Measurements from ENCODE around the gene TEX101.

GRCh38 chr19:43460362-43461016 is 45.8 kb downstream of the TEX101 start:
- TF ChIP-seq NFRKB (IDR thresholded peaks at IDR 0.05) (no peak), HDGF (IDR thresholded peaks at IDR 0.05; ENCODE audit: borderline replicate concordance) (no peak), SP1 (IDR thresholded peaks at IDR 0.05) (no peak), FOXK2 (IDR thresholded peaks at IDR 0.05) (no peak), SUZ12 (IDR thresholded peaks at IDR 0.05) (no peak), FOXM1 (IDR thresholded peaks at IDR 0.05; ENCODE audit: borderline replicate concordance) (no peak), L3MBTL2 (conservative IDR thresholded peaks at IDR 0.05) (no peak), ELF4 (IDR thresholded peaks at IDR 0.05) (no peak), PKNOX1 (IDR thresholded peaks at IDR 0.05) (no peak), FOXA1 (IDR thresholded peaks at IDR 0.05) (no peak), BHLHE40 (IDR thresholded peaks at IDR 0.05; ENCODE audit: borderline replicate concordance) (no peak), TARDBP (IDR thresholded peaks at IDR 0.05) (no peak), CTBP1 (IDR thresholded peaks at IDR 0.05; ENCODE audit: borderline replicate concordance) (no peak), ZNF384 (IDR thresholded peaks at IDR 0.05) (no peak)
